K562 treated with DMSO at 1 percent for 12 hours (cell line): ENCODE measurements around the gene SNURF. TPM values are rescaled to one million over a fixed set of nuclear protein-coding genes. Genes with fewer than 3 reads are reported as not detected.

Experiments used
- total RNA-seq: library from RNA; unstranded; fragments of 300-600 nt; gene quantifications from 2 replicates; pipeline ENCODE4 v1.2.3, GENCODE V29; 2022; ENCODE audit not compliant: insufficient read depth

The SNURF gene
- total RNA-seq = not detected in 2 replicates

GRCh38 chr15:24954783-24955530, at the start of gene SNURF, which contains the start of gene SNRPN:
Gene SNURF (plus strand): TSS chr15:24954987. CDS start chr15:24955049, 62 bp downstream.
Gene SNRPN (plus strand): TSS chr15:24954987. CDS start chr15:24974454, 19,467 bp downstream.

Other genes starting within 250 kb of the SNURF start
- gene SNRPN, start within 50 bp of the SNURF start, total RNA-seq = 1.5 and 2.0 TPM in 2 replicates